Stimulated activated CD8-positive, alpha-beta memory T cell treated with anti-CD3 and anti-CD28 coated beads, Interleukin-12 subunit alpha, Interleukin-12 subunit beta, amount 100 ng/mL, for 24 hours (primary cell): Measurements from ENCODE around the gene VGLL4.
"Not testable (repeated sequence)": the region's sequence is repeated elsewhere in the genome, so short reads cannot be mapped to it uniquely, and the experiment has no call there.

Experiments used
- DNase-seq: peaks from one replicate; pipeline ENCODE4 v3.0.0-alpha.2; 2020; ENCODE audit errors: extremely low read depth

VGLL4 gene

DNA sequence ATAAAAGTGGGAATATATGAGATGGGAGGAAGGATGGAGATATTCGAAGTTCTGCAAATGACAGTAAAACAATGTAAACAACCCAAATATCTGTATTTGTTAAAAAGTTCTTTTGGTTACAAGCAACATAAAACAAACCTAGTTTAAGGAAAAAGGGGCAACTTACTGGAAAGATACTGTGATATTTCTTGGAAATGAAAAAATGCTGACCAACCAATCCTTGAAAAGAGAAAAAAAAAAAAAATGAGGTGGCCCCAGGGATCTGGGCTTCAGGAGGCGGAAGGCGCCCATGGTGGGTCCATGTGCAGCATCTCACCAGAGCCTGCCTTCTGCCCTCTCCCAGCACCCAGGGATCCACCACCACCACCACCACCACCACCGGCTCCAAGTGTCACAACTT is 59.1 kb downstream of the VGLL4 start:
- no peak for DNase-seq

DNA sequence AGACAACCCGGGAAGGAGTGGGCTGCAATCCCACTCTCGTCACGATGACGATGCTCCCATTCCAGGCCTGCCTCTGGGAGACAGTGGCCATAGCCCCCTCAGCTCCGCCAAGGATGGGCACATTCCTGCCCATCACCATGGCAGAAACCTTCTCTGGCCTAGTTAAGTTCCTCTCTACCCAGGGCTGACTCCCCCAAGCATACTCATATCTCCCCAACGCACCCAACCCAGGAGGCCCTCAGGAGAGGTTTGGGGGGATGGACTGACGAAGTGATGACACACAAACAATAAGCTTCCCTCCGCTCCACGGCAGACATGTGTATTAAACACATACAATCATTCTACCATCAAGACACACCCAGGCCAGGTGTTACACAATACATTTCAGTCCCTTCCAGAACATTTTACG is 60.1 kb downstream of the VGLL4 start:
- DNase-seq: no peak

DNA sequence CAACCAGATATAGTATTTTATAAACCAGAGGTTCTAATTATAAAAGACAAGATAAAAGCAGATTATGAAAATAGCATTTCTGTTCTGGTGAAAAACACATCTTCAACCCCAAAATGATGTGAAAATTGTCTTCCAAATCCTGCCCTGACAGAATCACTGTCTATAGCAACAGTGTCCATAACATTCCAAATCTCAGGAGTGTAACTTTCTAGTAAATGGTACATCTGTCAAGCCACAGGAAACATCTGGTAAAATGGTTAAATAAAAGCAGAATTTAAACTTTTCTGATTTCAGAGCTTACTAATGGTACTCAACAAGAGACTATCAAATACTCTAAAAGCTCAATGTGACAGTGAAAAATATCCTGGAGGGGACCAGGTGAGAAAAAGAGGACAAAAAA is 60.5 kb downstream of the VGLL4 start:
- DNase-seq: no peak

DNA sequence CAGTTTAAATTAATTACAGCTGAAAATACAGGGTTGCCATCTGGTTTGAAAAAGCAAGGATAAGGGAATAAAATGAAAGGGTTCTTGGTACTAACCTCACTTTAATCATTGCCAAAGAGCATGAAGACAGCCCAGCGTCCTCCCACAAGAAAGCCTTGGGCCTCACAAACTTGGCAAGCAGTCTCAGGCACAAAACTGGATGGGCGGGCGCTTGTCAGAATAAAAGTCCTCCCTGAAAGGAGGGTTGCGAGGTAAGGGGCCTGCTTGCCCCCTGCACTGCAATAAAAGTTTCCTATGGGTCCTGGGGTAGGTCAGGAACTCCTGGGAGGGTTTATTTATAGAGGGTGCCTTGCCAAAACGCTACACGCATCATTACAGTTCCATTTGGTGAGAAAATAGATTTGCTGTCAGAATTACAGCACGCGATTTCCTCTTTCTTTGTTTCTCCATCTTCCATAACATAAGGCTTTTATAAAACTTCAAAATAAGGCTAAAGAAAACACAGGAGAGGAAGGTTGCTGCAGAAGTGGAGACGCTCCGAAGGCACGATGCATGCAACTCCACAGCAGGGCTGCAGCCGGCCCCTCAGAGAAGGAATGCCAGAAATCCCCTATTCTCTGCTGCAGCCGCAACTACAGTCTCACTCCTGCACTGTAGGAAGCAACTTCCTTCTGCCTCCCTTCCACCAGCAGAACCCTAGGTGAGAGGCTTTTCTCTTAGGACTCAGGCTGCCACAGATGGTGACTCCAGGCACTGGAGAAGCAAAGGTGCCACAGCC is 61.3 kb downstream of the VGLL4 start:
- DNase-seq: no peak

DNA sequence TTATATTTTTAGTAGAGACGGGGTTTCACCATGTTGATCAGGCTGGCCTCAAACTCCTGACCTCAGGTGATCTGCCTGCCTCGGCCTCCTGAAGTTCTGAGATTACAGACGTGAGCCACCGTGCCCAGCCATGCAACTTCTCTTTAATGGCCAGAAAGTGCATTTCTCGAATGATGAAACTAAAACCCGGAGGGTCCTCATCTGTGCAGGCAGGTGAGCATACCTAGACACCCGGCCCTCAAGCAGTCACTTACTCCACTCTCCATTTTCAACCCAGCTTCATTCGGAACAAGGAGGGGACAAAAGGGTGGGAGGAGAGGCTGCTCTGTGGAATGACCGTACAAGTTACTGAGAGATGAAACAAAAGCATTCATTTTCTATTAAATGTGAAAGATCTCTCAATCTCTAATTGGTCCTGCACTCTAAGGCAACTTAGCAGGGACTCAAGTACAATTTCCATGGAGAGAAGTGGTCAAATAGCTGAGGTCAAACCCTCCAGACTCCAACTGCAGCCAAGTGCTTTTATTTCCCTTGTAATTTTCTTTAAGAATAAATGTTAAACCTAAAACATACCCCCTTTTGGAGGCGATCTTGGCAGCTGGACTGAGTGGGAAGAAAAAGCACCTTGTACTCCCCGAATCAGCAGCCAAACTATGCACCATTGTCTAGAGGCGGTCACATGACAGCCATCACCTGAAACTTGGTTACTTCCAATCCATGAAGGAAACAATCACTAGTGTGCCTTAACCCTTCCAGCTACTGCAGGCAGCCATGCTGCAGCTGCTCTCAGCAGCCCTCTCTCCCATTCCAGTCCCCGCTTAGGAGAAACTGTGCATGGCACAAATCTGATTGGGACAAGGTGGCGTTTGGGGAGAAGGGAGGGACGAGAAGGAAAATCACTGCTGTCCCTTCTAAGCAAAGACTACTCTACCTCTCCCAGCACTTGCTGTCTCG is 62.2 kb downstream of the VGLL4 start:
- no peak for DNase-seq

DNA sequence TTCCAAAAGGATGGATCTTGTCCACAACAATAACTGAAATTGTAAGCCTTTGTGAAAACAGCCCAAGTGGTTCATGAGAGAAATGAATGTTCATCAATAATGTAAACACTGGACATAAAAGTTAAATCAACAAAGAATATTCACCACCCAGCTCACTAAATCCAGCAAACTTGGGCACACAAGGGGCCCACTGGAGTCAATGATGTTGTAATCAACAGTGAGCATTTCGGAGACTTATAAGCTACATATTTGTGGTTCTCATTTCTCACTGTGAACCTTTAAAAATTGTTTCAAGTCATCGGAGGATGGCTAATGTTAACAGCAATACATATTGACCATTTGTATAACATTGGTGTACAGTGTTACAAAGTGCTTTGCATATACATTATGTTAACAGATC is 63.1 kb downstream of the VGLL4 start:
- DNase-seq: no peak

DNA sequence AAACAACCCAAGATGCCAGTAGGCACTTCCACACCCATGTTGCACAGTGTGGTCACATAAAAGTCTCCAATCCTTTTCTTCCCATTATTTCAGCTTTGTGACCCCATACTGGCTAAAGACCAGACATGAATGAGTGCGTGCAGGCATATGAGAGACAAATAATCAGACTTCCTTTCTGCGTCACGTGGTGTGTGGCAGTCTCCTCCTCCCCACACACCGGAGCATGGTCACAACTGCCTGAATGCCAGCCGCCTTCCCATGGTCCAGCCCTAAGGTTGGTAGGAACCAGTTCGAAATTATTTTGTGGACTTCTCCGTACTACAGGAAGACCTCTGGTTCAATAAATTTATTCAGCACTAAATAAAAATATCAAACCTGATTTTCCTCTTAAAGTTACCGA is 65.5 kb downstream of the VGLL4 start:
- DNase-seq: no peak

DNA sequence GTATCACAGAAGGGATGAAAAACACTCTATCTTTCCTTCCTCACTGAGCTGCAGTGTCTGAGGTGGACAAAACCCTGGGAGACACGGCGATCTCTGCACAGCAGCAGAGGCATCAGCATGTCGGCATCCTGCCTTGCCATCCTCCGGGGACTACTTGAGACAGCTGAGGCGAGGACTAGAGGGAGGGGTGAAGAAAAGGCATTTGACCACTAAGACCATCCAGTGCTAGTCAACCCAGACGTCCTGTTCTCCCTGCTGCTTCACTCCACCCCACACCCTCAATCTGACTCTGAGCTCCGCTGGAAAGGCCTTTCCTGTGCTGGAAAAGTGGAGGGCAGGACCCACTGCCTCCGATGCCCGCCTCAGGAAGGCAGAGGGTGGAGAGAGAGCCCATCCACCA is 67.3 kb downstream of the VGLL4 start:
- no peak for DNase-seq

DNA sequence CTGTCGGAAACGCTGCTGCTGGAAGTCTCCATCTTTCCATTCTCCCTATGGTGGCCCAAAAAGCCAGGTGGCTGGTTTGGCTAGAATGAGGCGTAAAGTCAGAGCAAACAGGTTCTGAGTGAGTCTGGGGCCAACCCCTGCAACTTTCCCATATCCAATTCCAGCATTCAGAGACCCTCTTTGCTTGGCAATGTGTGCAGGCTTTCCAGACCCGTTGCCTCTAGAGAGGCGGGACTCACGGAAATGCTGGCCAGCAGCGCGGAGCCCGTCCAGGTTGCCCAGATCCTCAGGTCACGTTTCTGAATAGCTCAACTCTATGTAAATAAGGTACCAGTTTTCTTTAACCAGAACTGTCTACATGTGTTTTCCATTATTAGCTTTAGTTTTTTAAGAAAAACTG is 68.0 kb downstream of the VGLL4 start:
- no peak for DNase-seq

DNA sequence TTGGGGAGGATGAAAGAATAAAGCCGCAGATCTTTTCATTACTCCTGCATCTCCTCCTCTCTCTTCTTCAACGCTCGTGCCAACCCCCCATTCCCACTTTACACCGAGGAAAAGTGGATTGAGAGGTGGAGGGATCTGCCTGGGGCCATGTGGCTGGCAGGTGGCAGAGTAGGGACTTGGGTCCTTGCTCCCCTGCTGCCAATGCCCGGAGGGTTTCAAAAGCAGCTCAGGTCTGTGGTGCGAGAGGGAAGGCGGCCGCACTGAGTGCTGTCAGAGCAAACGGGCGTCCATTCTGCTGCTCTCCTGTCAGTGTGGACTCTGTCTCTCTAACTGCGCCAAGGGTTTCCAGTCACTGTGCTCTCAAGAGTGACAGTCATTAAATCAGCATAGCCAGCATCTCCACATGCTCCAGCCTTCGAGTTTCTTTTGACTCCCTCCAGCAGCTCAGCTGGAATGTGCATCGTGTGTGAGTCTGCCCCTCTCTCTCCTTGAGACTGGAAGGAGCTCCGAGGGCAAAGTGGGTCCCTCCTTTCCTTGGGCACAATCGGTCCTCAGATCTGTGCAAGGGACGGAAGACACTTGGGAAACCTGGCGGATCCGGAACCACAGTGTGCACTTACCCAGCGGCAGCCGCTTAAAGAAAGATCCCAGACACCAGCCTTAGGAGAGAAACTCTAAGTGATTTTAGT is 68.6 kb downstream of the VGLL4 start:
- DNase-seq: no peak

DNA sequence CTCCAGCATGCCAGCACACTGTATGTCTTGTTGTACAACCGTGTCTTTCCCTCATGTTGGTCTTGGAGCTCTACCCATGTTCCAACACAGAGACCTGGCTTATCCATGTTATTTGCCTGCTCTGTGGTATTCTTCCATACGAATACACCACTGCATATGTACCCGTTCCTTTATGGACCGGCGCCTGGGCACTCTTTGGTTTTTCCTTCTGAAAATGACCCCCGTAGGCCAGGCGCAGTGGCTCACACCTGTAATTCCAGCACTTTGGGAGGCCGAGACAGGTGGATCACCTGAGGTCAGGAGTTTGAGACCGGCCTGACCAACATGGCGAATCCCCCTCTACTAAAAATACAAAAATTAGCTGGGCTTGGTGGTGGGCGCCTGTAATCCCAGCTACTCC is 71.1 kb downstream of the VGLL4 start:
- DNase-seq: not testable (repeated sequence)

DNA sequence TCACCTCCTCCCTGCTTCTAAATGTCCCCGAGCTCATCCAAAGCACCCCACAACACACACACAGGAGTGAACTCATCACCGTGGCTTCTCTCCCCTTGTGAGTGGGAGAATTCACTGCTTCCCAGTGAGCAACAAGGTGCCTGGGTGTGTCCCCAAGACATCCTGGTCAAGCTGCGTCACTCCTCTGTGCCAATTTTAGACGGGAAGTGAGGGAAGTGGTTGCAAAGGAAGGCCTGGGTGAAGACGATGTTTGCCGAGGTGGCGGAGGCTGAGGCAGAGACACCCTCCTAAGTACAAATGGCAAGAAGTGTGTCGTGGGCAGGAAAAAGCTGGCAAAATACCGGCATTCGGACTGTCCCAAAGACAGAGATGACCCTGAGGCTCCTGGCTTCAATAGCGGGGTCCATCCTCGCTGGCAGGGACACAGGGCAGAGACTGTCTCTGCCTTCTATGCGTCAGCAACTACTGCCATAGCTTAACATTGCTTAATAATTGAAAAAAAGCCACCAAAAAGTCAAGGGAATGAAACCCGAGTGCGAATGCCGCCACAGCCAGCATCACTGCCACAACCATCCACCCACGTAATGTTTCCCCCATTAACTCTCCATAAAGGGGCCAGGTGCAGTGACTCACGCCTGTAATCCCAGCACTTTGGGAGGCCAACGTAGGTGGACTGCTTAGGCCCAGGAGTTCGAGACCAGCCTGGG is 72.8 kb downstream of the VGLL4 start:
- no peak for DNase-seq

DNA sequence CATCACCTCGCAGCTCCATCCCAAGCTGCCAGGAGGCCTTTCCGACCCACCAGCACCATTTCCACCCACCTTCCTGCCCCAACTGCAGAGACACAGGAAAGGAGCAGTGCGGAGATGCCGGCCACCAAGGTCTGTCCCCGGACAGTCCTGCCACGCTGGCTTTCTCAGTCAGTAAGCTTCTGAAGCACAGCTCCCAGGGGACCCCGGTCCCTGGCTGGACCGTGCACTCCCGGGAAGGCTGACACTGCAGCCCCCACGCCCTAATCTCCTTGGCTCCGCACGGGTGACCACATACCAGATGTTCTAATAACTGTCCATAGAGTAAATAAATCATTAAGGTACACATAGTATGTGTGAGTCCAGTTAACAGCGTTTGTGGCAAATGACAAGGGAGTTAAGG is 73.5 kb downstream of the VGLL4 start:
- DNase-seq: no peak

DNA sequence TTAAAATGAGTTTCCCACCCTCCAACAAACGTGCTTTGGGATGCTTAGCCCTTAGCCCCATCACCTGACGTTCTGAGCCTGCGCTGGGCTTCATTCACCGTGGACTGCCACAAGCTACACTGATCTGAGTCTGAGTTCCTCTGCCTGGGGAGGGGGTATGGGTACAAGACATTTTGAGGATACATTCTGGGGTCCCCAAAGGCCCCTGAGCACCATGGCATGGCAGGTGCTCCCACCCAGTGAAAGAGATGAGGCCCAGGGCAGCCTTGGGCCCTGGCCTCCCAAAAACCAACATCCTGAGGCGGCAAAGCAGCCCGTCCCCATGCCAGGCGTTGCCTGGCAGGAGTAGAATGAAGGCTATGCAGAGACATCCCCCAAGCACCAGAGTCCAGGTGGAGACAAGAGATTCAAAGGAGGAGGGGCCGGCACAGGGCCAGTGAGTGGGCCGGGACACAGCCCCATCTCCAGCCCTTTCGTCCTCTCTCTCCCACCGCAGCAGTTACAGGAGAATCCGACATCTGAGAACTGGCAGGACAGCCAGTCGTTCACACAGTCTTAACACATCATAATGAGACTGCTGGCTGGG is 74.5 kb downstream of the VGLL4 start:
- DNase-seq: no peak

DNA sequence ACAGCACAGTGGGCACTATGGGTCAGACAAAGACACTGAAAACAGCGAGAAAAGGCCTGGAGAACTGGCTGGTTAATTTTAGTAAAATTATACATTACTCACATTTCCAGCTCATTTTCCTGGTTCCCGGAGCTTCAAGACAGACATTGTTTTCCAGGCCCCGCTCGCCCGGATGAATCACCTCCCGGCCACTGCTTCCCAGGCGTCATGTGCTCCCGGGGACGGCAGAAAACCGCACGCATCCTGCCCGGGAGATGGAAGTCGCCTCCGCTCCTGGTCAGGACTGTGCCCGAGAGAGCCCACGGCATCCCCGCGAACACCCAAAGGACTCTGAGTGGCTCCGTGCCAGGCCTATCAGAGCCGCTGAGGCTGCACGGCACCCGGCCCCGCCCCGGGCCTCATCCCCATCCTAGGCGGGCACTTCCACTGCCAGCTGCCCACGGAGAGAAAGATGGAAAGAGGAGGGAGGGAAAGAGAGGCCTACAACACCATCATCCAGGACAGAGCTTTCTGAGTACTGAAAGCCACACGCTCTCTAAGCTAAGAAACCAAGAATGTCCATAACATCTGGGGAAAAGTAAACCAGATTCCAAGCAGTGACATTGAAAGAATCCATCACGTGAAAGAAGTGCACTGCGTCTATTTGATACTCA is 75.1 kb downstream of the VGLL4 start:
- DNase-seq: no peak

DNA sequence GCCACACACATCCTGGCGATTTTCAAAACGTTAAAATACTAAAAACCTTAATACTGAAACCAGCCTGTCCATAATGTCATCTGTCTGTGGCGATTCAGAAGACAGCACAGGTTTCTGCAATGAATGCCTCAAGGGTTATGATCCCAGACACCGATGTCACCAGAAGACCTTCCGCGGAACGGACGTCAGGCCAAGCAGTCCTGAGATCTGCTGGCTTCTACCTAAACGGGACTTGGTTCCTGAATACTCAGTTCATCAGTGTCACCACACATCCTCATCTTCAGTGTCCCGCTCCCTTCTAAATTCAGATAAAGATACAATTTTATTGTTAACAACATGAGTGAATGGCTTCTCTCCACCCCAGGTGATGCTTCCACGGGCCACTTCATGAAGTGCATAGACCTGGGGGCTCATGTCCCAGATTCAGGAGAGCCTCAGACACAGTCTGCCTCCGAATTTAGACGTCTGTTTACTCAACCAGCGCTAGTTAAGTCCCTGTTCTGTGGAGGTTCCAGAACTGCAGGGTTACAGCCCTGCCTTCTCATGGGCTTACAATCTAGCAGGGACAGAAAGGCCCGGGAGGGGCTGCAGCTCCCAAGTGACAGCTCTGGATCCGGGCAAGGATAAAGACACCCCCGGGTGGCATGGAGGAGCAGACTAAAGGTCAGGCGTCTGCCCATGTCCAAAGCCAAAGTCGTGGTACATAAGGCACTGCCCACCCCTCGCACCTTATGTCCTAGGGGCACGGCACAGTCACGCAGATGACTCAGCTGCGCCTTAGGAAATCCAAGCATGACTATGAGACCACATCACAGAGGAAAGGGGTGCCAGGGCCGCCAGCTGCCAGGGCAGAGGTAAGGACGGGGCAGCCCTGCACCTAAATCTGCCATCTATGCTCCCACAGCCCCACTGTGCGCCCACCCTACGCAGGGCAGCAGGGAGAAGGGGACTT is 75.9 kb downstream of the VGLL4 start:
- DNase-seq: no peak

DNA sequence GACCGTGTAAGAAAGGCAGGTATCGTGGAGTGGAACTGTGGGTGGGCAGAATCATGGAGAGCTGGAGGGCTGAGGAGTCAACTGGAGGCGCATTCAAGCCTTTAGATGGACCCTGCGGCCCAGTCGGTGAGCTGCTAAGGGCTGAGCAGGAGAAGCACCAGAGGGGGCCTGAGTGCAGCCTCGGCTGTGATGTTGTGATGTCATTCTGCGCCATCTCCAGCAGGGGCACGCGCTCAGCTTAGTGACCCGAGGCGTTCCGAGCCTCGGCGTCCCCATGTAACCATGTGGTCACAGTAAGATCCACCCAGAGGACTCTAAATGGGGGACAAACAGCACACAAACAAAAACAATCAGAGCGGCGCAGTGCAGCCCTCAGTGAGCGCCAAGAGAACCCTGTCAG is 76.8 kb downstream of the VGLL4 start:
- DNase-seq: no peak

DNA sequence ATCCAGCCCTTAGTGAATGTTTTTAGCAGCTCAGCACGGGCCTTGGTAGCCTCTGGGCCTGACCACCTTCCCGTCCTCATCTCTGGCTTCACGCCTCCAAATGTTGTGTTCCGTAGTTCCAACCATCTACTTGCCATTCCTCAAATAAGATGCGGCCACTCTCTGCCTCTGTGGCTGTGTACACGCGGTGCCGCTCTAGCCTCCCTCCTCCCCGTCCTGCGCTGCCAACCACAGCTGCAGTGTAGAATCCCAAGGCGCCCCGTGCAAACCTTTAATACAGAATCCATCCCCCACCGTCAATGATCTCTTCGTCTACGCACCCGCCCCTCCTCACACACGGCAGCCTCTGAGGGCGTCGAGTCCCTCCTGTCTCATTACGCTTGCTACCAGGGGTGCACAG is 77.2 kb downstream of the VGLL4 start:
- no peak for DNase-seq

DNA sequence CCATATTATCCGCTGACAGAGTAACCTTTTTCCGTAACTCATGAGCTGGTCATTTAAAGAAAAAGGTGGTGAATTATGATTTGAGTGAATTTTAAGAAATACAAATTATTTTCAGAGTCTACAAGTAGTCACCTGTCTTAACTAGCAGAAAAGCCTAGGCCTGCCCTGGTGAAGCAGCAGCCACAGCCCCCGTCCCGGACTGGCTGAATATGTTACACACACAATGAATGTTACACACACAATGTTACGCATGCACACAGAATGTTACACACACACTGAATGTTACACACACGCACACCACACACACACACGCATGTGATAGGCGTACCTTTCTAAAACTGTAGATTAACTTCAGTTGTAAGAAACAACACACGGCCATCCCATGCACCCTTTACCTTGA is 77.8 kb downstream of the VGLL4 start:
- no peak for DNase-seq

DNA sequence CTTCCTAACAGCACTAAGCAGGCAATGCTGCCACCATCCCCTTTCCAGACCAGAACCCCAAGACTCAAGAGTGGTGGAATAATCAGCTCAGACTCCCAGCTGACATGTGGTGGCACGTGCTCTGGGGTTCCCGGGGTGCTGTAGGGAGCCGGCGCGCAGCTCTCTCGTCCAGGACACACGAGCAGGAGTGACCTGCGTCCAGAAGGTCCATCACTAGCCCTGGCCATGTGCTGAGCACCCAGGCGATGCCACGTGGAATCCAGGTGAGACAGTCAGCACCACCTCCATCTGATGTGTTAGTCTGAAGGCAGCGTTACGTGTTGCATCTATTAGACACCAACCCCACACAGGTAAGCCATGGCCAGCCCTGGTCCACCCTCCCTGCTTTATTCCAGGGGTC is 78.2 kb downstream of the VGLL4 start:
- DNase-seq: no peak
